HepG2 (cell line): ENCODE results near the gene ALPK3. TPM values are rescaled to one million over a fixed set of nuclear protein-coding genes. Genes with fewer than 3 reads are reported as not detected.

ENCODE experiments used
- BCL6 ChIP-seq: IDR thresholded peaks from 2 replicates; pipeline ENCODE4 v1.6.1; 2016; ENCODE audit warnings: missing genetic modification reagents, missing compliant biosample characterization
- CREM ChIP-seq, 2 experiments: sonication (generic) in 1 of 2; formaldehyde crosslinking in 1 of 2; IDR thresholded peaks; 2 replicates each; pipeline versions ENCODE4 v1.4.0 to v1.6.1; 2016 to 2020; ENCODE audit warnings: antibody characterized with exemption in 1 of 2, mild to moderate bottlenecking in 1 of 2, missing genetic modification reagents in 1 of 2
- CTCF ChIP-seq: sonication (generic); formaldehyde crosslinking; IDR thresholded peaks from 2 replicates; pipeline ENCODE4 v1.5.0; 2020; ENCODE audit warnings: mild to moderate bottlenecking, missing genetic modification reagents, moderate library complexity
- DMAP1 ChIP-seq: IDR thresholded peaks from 2 replicates; pipeline ENCODE4 v1.6.1; 2016
- E2F5 ChIP-seq: sonication (generic); formaldehyde crosslinking; conservative IDR thresholded peaks from 2 replicates; pipeline ENCODE4 v1.4.0; 2020; ENCODE audit warnings: missing genetic modification reagents
- NFE2L2 ChIP-seq: fragments of 150-350 bp; IDR thresholded peaks from 2 replicates; pipeline ENCODE4 v1.6.1; 2014; ENCODE audit warnings: low read length
- POGZ ChIP-seq: sonication (generic); formaldehyde crosslinking; IDR thresholded peaks from 2 replicates; pipeline ENCODE4 v1.4.0; 2020; ENCODE audit warnings: mild to moderate bottlenecking, missing genetic modification reagents
- POLR2G ChIP-seq: fragments of 200-400 bp; formaldehyde crosslinking; IDR thresholded peaks from 2 replicates; pipeline ENCODE4 v1.6.1; 2018; ENCODE audit warnings: mild to moderate bottlenecking, low read depth, low read length, moderate library complexity
- PRDM15 ChIP-seq: sonication (generic); formaldehyde crosslinking; IDR thresholded peaks from 2 replicates; pipeline ENCODE4 v1.4.0; 2020; ENCODE audit warnings: missing genetic modification reagents
- RAD51 ChIP-seq: fragments of 450-650 bp; IDR thresholded peaks from 2 replicates; pipeline ENCODE4 v1.6.1; 2016; ENCODE audit warnings: borderline replicate concordance
- ZBTB34 ChIP-seq: sonication (generic); formaldehyde crosslinking; IDR thresholded peaks from 2 replicates; pipeline ENCODE4 v1.8.0; 2022; ENCODE audit warnings: mild to moderate bottlenecking, missing genetic modification reagents
- ZNF746 ChIP-seq: sonication (generic); formaldehyde crosslinking; IDR thresholded peaks from 2 replicates; pipeline ENCODE4 v1.8.0; 2022; ENCODE audit warnings: mild to moderate bottlenecking, missing genetic modification reagents
- ZNF850 ChIP-seq: sonication (generic); formaldehyde crosslinking; conservative IDR thresholded peaks from 2 replicates; pipeline ENCODE4 v1.9.0; 2021; ENCODE audit warnings: mild to moderate bottlenecking, missing genetic modification reagents
- polyA plus RNA-seq, 8 experiments: library from polyadenylated mRNA; depleted of rRNA in 3 of 8; stranded (reverse) in 7 of 8; unstranded in 1 of 8; fragments of >200 nt; fragmentation: Illumina TruSeq in 4 of 8; extraction: Trizol in 4 of 8; gene quantifications; 2 replicates each; pipeline versions ENCODE4 v1.2.1 to v1.2.3, GENCODE V29; 2011 to 2016; ENCODE audit warnings: low read depth in 4 of 8, missing spikeins in 1 of 8, mixed read lengths in 1 of 8; ENCODE audit not compliant: insufficient read depth in 1 of 8
- total RNA-seq, 5 experiments: library from RNA; depleted of rRNA; stranded (reverse); fragments of >200 nt; fragmentation: Illumina TruSeq; extraction: Trizol; gene quantifications; 2 replicates each; pipeline ENCODE4 v1.2.3, GENCODE V29; 2016; ENCODE audit warnings: low read depth in 1 of 5
- TF ChIP-seq, protein P1 (sequence below): sonication (generic); formaldehyde crosslinking; IDR thresholded peaks from 2 replicates; pipeline ENCODE4 v1.4.0; 2020; ENCODE audit warnings: missing genetic modification reagents
- TF ChIP-seq, protein P2 (sequence below): sonication (generic); formaldehyde crosslinking; IDR thresholded peaks from 2 replicates; pipeline ENCODE4 v1.4.0; 2020; ENCODE audit warnings: missing genetic modification reagents
- TF ChIP-seq, protein P3 (sequence below): IDR thresholded peaks from 2 replicates; pipeline ENCODE4 v1.6.1; 2016

Gene ALPK3
- total and polyA plus RNA-seq, 2 of the 13 experiments (the other 11 are each of a cell fraction or from before 2014, with no cell fraction given): 0.04 to 0.42 TPM

DNA sequence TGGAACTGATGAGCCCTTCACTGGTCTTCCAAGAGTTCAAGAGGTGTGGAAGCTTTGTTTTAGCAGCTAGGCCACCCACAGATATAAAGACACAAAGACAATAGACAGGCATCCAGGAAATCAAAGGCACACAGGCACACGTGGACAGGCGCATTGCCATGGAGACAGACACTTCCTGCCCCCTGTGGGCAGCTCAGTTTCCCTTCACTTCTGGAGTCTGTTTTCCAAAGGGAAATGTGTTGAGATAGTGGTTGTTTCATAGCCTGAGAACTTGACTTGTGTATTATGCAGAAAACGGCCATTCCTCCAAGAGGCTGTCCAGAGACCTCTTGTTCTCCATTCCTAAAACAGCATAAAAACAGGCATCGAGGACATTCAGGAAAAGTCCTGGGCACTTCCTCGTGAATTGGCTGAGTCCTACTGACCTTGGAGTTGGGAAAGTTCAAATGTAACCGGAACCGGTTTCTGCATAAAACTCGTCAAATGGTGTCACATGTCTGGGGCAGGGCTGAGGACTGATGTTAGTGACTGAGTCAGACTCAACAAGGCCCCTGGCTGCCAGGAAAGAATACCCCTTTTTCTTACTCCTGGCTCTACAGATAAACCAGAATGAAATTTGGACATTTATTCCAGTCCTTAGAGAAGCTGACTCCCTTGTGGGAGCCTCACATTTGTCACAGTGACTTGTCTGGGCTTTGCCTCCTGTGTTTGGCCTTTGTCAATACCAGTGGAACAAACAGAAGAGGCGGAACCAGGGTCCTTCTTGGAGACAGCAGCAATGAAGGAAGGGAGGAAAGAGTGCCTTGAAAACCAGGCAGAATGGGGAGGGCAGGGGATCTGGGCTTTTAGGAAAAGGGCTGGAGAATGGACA is 1.3 kb downstream of the ALPK3 start (continued):
- TF ChIP-seq, protein P1, sequence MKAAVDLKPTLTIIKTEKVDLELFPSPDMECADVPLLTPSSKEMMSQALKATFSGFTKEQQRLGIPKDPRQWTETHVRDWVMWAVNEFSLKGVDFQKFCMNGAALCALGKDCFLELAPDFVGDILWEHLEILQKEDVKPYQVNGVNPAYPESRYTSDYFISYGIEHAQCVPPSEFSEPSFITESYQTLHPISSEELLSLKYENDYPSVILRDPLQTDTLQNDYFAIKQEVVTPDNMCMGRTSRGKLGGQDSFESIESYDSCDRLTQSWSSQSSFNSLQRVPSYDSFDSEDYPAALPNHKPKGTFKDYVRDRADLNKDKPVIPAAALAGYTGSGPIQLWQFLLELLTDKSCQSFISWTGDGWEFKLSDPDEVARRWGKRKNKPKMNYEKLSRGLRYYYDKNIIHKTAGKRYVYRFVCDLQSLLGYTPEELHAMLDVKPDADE (CRISPR knock-in tag): no peak
- no peak for TF ChIP-seq NFE2L2
- no peak for TF ChIP-seq E2F5 (CRISPR knock-in tag)
- TF ChIP-seq PRDM15 (CRISPR knock-in tag): no peak
- TF ChIP-seq ZNF850 (CRISPR knock-in tag): no peak
- TF ChIP-seq POLR2G: no peak
- TF ChIP-seq, protein P2, sequence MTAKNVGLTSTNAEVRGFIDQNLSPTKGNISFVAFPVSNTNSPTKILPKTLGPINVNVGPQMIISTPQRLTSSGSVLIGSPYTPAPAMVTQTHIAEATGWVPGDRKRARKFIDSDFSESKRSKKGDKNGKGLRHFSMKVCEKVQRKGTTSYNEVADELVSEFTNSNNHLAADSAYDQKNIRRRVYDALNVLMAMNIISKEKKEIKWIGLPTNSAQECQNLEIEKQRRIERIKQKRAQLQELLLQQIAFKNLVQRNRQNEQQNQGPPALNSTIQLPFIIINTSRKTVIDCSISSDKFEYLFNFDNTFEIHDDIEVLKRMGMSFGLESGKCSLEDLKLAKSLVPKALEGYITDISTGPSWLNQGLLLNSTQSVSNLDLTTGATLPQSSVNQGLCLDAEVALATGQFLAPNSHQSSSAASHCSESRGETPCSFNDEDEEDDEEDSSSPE (CRISPR knock-in tag): peak; percentile 15; the same call in 1 of the 2 replicates
- TF ChIP-seq CREM (IDR thresholded peaks at IDR 0.05): peak; percentile 12; the same call in 1 of the 2 replicates
- no peak for TF ChIP-seq CREM (CRISPR knock-in tag; IDR thresholded peaks at IDR 0.05)
- TF ChIP-seq DMAP1 (CRISPR knock-in tag): peak; percentile 62; the same call in 1 of the 2 replicates
- TF ChIP-seq, protein P3, sequence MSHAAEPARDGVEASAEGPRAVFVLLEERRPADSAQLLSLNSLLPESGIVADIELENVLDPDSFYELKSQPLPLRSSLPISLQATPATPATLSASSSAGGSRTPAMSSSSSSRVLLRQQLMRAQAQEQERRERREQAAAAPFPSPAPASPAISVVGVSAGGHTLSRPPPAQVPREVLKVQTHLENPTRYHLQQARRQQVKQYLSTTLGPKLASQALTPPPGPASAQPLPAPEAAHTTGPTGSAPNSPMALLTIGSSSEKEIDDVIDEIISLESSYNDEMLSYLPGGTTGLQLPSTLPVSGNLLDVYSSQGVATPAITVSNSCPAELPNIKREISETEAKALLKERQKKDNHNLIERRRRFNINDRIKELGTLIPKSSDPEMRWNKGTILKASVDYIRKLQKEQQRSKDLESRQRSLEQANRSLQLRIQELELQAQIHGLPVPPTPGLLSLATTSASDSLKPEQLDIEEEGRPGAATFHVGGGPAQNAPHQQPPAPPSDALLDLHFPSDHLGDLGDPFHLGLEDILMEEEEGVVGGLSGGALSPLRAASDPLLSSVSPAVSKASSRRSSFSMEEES (CRISPR knock-in tag): peak; percentile 68
- no peak for TF ChIP-seq RAD51
- peak; percentile 34; the same call in 1 of the 2 replicates for TF ChIP-seq CTCF (CRISPR knock-in tag)
- TF ChIP-seq ZNF746: no peak
- no peak for TF ChIP-seq POGZ (CRISPR knock-in tag)
- 0 out of 2 replicates have a peak, but pooled peaks have one; percentile 4 for TF ChIP-seq ZBTB34 (CRISPR knock-in tag)
- peak; percentile 59 for TF ChIP-seq BCL6 (CRISPR knock-in tag)
